ENCODE measurements around the gene PLXNB3.

Gene PLXNB3

DNA sequence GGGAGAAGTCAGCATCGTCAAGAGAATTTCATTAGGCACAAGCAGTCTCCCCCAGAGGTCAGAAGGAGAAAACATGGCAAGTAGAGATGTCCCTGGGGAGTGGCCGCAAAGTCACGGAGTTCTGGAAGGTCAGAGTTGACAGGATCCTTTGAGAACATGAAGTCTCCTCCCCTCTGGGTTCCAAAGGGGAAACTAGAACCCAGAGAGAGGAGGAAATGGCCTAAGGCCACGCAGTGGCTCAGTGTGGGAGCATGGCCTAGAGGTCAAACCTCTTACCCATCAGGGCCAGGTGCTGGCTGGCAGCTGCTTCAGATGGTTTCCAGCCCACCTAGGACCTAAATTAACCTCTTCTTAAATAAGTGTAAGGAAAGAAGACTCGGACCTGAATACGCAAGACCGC is 29.2 kb downstream of the PLXNB3 start:
- DNase-seq (ENCODE audit: low read depth), result no peak

DNA sequence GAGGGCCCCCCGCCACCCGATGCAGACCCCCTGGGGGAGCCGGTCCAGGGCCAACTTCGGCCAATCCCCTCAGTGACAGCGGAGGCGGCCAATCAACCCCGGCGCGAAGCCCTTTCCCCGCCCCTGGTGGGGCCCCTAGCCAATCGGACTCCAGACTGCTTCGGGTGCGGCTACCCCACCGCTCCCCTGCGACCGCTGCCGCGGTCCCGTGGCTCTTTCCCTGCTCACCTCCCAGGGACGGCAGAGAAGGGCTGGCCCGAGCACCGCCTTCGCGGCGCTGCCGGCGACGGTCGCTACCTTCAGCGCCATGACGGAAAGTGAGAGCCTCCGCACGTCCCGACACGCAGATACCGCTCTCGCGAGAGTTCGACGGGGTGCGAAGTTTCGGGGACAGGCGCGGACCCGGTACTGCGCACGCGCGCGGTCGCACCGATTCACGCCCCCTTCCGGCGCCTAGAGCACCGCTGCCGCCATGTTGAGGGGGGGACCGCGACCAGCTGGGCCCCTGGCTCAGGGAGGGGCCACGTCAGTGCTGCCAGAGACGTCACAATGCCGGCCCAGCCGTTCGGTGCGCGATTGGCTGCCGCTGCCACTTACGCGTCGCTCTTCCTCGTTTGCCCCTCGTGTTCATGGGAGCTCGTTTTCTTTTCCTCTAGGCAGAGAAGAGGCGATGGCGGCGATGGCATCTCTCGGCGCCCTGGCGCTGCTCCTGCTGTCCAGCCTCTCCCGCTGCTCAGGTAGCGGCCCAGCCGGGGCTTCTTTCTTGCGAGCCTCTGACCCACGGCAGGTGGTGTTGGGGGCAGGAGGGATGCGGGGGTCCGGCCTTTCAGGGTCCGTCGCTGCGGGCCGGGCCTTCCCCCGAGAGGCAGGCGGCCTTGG is 30.2 kb downstream of the PLXNB3 start, which contains the start of the genes IDH3G and SSR4:
Gene IDH3G (minus strand): TSS at position 358 of the 879 bp plus-strand sequence. CDS start 49 bp downstream, at position 309.
Gene SSR4 (plus strand): TSS at position 651 of the 879 bp plus-strand sequence. CDS start 20 bp downstream, at position 671.
- peak; percentile 76 for DNase-seq (ENCODE audit: low read depth)

DNA sequence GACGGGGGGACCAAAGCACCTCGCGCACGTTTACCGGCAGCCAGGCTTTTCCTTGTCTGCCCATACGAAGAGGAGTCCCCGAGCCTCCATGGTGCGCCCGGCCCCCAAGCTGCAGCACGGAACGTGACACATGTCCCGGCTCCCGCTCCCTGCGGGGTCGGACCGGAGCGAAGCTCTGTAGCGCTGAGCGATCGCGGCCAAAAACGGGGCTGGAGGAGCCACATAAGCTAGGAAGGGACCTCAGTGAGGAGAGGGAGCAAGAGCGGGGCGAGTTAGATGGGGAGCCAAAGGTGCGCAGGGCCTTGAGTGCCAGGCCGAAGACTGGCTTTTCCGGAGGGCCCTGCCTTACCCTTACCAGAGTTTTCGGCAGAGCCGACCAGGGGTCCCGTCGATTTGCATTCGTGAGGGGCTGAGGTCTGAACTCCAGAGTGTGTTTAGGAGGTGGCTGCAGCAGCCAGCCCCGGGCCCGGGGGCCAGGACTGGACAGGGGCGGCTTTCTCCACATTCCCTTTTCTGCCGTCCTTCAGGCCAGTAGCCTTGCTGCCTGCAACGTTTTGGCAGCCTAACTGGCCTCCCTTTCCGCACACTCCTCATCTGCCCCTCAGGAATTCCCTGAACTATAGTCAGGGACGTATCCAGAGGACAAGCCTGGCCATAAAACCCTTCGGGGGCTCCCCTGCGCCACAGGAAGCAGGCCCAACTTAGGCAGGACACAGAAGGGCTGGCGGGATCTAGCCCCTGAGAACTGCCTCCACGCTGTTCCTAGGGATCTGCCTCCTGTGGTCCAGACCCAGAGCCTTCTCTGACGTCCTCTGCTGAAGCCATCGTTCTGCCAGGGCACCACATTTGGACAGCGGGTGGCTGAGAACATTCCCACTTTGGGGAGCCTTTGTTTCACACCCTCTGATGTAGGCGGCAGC is 31.1 kb downstream of the PLXNB3 start:
- DNase-seq (ENCODE audit: low read depth), result no peak

GRCh38 chrX:153797415-153798015 is 33.5 kb downstream of the PLXNB3 start:
- DNase-seq (ENCODE audit: low read depth), result no peak

DNA sequence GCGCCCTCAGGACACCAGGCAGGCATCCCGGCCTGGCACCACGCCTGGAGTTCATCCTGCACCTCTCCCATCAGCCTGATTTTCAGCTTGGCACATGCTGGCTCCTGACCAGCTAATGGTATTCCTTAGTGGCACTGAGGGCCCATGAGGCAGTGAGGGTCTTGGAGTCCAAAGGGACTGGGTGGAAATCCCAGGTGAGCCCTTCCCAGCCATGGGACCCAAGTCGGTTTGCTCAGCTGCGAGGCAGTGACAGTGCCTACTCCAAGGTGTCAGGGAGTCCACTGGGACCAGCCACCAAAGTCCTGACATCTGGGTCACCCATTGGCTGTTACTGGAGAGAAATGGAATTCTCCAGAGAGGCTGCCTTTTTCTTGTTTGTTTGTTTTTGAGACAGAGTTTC is 35.3 kb downstream of the PLXNB3 start:
- no peak for DNase-seq (ENCODE audit: low read depth)

- no peak for DNase-seq (ENCODE audit: low read depth)
Observed at GRCh38 chrX:153800177-153800722, 36.2 kb downstream of the PLXNB3 start.

DNA sequence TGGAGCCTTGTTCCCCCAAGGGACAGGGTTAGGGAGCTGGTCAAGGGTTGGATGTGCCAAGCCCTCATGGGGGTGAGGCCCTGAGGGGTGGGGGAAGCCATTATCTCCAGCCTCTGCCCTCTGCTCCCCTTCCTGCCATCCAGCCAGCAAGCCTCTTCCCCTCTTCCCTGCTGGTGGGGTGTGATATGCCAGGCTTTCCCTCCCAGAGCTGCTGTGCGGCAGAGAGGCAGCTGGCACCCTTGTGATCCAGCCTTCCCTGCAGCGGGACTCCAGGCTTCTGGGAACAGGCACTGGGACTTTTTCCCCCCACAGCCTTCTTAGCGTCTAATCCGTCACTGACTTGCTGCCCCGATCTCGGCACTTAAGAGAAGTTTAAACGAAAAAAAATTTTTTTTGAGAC is 36.7 kb downstream of the PLXNB3 start:
- DNase-seq (ENCODE audit: low read depth), result no peak

- DNase-seq (ENCODE audit: low read depth), result no peak
Observed at GRCh38 chrX:153801669-153802068, 37.6 kb downstream of the PLXNB3 start.

GRCh38 chrX:153802513-153803045 is 38.5 kb downstream of the PLXNB3 start:
- DNase-seq (ENCODE audit: low read depth), result no peak

DNA sequence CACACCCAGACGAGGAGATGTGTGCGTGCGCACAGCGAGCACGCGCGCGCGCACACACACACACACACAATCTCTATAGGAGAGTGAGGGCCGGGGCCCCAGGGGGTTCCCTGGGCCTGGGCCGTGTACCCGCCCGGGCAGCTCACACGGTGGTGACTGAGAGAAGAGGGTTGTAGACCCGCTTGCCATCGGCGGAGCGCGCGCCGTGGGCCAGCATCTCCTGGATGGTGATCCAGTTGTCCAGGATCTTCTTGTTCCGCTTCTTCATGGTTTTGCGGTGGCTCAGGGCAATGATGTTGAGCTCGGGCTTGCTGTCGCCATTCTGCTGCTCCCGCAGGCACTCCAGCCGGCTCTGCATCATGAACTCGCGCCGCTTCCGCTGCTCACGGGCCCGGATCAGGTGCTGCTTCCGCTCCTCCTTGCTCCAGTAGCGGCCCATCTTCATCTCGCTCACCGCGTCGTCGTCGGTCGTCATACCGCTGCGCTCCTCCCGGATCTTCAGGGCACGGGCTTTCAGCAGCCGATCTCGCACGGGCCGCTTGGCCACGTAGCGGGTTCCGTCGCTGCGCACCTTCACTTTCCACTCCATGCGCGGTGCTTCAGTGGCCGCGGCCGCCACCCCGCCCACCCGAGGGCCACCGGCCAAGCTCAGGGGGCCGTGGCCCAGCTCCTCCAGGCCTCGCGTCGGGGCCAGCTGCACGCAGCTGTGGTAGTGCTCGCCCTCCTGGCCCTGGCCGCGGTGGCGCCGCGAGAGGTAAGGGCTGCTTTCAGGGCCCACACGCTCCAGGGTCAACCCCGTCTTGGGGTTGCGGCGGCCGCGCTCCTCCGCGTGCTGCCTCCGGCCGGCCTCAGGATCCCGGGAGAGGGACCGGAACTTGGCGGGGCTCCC is 39.4 kb downstream of the PLXNB3 start:
- DNase-seq (ENCODE audit: low read depth), result no peak

- DNase-seq (ENCODE audit: low read depth), result no peak
Observed at GRCh38 chrX:153804100-153804595, 40.1 kb downstream of the PLXNB3 start.

DNA sequence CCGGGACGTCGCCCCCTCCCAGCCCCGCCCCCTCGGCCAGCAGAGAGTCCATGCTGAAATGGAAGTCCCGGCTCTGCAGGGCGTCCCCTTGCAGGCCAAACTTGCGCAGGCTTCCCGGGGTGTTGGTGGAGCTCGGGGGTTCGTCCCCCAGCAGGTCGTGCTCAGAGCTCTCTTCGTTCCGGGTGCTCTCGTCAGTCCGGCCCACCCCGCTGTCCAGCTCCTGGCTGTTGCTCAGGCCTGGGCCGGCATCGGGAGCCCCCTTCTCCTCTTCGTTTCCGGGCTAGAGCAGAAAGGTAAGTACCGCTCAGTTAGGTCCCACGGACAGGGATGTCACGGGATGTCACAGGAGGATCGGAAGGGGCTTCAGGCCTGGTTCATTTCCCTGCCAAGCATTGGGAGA is 40.6 kb downstream of the PLXNB3 start:
- no peak for DNase-seq (ENCODE audit: low read depth)

DNA sequence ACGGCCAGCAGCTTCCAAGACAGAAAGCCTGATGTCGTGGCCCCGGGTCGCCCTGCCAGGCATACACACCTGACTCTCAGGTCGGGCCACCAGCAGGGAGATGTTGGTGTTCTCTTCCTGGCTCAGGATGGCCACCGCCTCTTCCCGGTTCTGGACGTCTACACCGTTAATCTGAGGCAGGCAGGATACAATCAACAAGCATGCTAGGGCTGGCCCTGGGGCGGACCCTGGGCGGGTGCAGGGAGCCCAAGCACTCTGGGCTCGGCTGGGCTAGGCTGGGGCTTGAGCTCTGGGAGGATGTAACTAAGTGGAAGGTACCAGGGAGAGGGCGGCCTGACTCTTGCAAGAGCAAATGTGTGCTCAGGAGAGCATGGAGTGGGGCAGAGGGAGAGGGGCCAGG is 41.4 kb downstream of the PLXNB3 start:
- DNase-seq (ENCODE audit: low read depth), result no peak

- DNase-seq (ENCODE audit: low read depth), result no peak
Observed at GRCh38 chrX:153806999-153807575, 43.0 kb downstream of the PLXNB3 start.

DNA sequence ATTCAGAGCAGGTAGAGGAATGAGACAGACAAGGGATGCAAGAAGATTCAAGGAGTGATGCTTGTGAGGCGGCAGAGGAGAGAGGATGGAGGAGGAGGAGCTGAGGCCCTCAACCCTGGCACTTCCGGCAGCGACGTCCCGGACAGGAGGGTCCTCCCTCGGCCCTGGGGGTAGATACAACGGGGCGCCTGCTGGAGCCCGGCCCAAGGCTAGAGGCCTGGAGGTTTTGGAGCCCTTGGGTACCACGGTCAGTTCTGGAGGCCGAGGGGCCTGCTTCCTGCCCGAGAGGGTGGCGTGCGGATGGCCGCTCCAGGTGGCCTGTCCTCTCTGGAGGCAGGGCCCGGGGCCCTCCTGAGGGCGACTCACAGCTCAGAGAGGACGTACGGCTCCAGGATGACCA is 43.9 kb downstream of the PLXNB3 start:
- DNase-seq (ENCODE audit: low read depth), result no peak

DNA sequence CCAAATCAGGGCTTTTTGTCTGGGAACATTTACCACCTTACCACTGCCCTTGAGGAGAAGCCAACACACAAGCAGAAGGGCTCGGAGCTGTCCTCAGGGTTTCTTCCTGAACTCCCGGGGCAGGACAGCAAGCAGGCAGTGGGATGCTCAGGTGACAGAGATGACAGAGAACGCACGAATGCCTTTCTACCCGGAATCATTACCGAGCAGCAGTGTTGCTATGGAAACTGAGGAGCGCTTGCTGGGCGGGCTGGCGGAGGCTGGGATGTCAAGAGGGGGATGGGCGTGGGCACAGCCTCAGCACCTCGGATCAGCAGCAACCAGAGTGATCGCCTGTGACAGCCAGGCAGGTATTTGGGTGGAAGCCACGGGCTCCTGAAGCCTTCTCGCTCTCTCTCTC is 48.2 kb downstream of the PLXNB3 start:
- DNase-seq (ENCODE audit: low read depth), result no peak

DNA sequence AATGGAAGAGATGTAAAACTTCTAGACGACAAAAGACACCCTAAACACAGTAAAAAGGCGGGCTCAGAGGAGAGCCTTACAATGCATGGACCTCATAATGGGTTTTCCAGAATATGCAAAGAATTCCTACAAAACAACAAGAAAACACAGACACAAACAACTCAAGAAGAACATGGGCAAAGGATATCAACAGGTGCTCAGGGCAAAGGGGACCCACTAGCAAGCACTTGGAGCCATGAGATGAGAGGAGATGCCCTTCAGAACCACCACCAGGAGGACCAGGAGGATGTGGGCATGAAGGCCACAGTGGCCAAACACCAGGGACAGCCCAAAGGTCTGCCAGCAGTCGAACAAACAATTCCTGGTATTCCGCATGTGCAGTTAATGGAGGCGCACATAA is 49.1 kb downstream of the PLXNB3 start:
- DNase-seq (ENCODE audit: low read depth), result no peak

DNA sequence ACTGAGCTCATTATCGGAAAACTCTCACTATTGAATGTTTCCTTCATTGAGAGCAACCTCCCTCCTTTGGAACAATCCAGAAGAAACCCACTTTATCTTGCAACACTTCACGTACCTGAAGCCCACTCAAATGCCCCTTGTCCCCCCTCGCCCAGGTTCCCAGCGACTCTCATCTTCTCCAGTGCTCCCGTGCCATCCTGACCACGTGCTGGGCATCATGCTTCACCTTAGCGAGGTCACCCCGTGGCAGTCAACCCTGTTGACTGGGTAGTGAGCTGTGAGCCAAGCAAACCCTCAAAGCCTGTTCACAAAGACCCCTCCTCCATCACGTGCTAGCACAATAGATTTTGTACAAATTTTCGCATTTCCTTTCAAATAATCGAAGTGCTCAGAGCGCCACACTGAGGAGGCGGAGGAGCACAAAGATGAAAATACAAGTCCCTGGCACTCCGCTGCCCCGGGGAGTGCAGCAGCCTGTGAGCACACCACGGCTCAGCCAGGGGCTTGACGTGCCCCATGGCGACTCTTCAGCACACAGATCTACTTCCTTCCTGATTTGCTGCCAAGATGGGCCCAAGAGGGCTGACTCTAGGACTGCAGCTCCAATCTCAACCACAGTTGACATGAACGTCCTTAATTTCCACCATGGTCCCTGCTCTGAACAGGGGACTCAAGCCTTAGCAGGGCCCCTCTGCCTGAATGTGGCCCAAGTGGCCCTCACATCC is 50.7 kb downstream of the PLXNB3 start:
- DNase-seq (ENCODE audit: low read depth), result no peak

All from HS-27A (cell line).